KMS-11 (cell line): ENCODE data around the gene CACNB1.

Source experiments
- H2AFZ ChIP-seq: fragments of 200-600 bp; sonication (generic); 2 replicates; pipeline ENCODE4 v1.6.1; 2016; ENCODE audit warnings: antibody characterized with exemption, mixed run types, low read depth
- H3K27ac ChIP-seq: fragments of 200-600 bp; sonication (generic); 2 replicates; pipeline ENCODE4 v1.6.1; 2016; ENCODE audit warnings: mild to moderate bottlenecking, mixed run types
- H3K27me3 ChIP-seq: fragments of 200-600 bp; sonication (generic); 2 replicates; pipeline ENCODE4 v1.6.1; 2017; ENCODE audit warnings: mild to moderate bottlenecking, low read depth, mixed run types, moderate library complexity; ENCODE audit not compliant: insufficient read depth
- H3K36me3 ChIP-seq: fragments of 200-600 bp; sonication (generic); 2 replicates; pipeline ENCODE4 v1.6.1; 2017; ENCODE audit warnings: mild to moderate bottlenecking, mixed run types; ENCODE audit not compliant: insufficient read depth
- H3K4me1 ChIP-seq: fragments of 200-600 bp; sonication (generic); 2 replicates; pipeline ENCODE4 v1.6.1; 2016; ENCODE audit warnings: mild to moderate bottlenecking, low read depth, mixed run types; ENCODE audit not compliant: poor library complexity, severe bottlenecking
- H3K4me2 ChIP-seq: fragments of 200-600 bp; sonication (generic); 2 replicates; pipeline ENCODE4 v1.7.0; 2016; ENCODE audit warnings: mild to moderate bottlenecking, mixed run types
- H3K4me3 ChIP-seq: fragments of 200-600 bp; sonication (generic); IDR thresholded peaks from 2 replicates; pipeline ENCODE4 v1.6.1; 2017; ENCODE audit warnings: low read depth, low read length, mixed read lengths; ENCODE audit not compliant: insufficient read depth
- H3K79me2 ChIP-seq: fragments of 200-600 bp; sonication (generic); 2 replicates; pipeline ENCODE4 v1.6.1; 2016; ENCODE audit warnings: low read depth, mixed run types; ENCODE audit not compliant: insufficient read depth
- H3K9ac ChIP-seq: fragments of 200-600 bp; sonication (generic); 2 replicates; pipeline ENCODE4 v1.6.1; 2016; ENCODE audit warnings: mild to moderate bottlenecking, mixed run types
- H4K20me1 ChIP-seq: fragments of 200-600 bp; sonication (generic); 2 replicates; pipeline ENCODE4 v1.6.1; 2016; ENCODE audit warnings: mild to moderate bottlenecking, mixed run types; ENCODE audit not compliant: insufficient read depth
- CTCF ChIP-seq: fragments of 200-600 bp; sonication (generic); conservative IDR thresholded peaks from 2 replicates; pipeline ENCODE4 v1.6.1; 2017; ENCODE audit warnings: low read depth, mild to moderate bottlenecking, antibody characterized with exemption, low read length, moderate library complexity, mixed read lengths

Gene CACNB1

GRCh38 chr17:39196808-39197291, 619 bp downstream of the CACNB1 start:
- no peaks in the 10 kb centered on the region for H4K20me1 ChIP-seq
- no peak overlapping the region for H3K27ac ChIP-seq
- no peak overlapping the region for H3K4me3 ChIP-seq
- H3K4me2 ChIP-seq = peak overlapping the region; percentile 51; the same call in 1 of the 2 replicates
- peak overlapping the region; percentile 38 for H2AFZ ChIP-seq
- H3K9ac ChIP-seq = peak overlapping the region; percentile 46; the same call in 1 of the 2 replicates
- peaks cover 22% of the 10 kb centered on the region for H3K79me2 ChIP-seq
- no peaks in the 10 kb centered on the region for H3K27me3 ChIP-seq
- no peak for TF ChIP-seq CTCF
- peaks cover 39% of the 10 kb centered on the region for H3K4me1 ChIP-seq
- H3K36me3 ChIP-seq = peaks cover 7% of the 10 kb centered on the region; the same call in 1 of the 2 replicates

- H3K36me3 ChIP-seq = peaks cover 2% of the 10 kb centered on the region; the same call in 1 of the 2 replicates
- TF ChIP-seq CTCF = no peak
- H3K79me2 ChIP-seq = peaks cover 17% of the 10 kb centered on the region
- H4K20me1 ChIP-seq = no peaks in the 10 kb centered on the region
- no peak overlapping the region for H3K4me3 ChIP-seq
- H3K4me2 ChIP-seq = peak overlapping the region; percentile 97
- no peak overlapping the region for H2AFZ ChIP-seq
- no peaks in the 10 kb centered on the region for H3K27me3 ChIP-seq
- peak overlapping the region; percentile 1; the same call in 1 of the 2 replicates for H3K9ac ChIP-seq
- H3K27ac ChIP-seq = peak overlapping the region; percentile 25; the same call in 1 of the 2 replicates
- peaks cover 33% of the 10 kb centered on the region for H3K4me1 ChIP-seq
These were observed 1.1 kb downstream of the CACNB1 start for GRCh38 chr17:39196241-39196807.

- Histone ChIP-seq H3K79me2 (peaks cover 10% of the 10 kb centered on the region), H3K36me3 (no peaks in the 10 kb centered on the region), H3K27ac (peak overlapping the region; percentile 25; the same call in 1 of the 2 replicates), H3K27me3 (no peaks in the 10 kb centered on the region), H3K4me1 (peaks cover 32% of the 10 kb centered on the region), H3K9ac (peak overlapping the region; percentile 1; the same call in 1 of the 2 replicates), H2AFZ (no peak overlapping the region), H3K4me3 (no peak overlapping the region), H3K4me2 (peak overlapping the region; percentile 97), H4K20me1 (no peaks in the 10 kb centered on the region)
- TF ChIP-seq CTCF = no peak
These were observed 1.8 kb downstream of the CACNB1 start for GRCh38 chr17:39195568-39196160.

- Histone ChIP-seq H3K4me2 (peak overlapping the region; percentile 97; the same call in 1 of the 2 replicates), H3K79me2 (peaks cover 4% of the 10 kb centered on the region; the same call in 1 of the 2 replicates), H2AFZ (no peak overlapping the region), H3K9ac (no peak overlapping the region), H3K36me3 (no peaks in the 10 kb centered on the region), H4K20me1 (no peaks in the 10 kb centered on the region), H3K4me3 (no peak overlapping the region), H3K4me1 (peaks cover 32% of the 10 kb centered on the region), H3K27me3 (no peaks in the 10 kb centered on the region), H3K27ac (no peak overlapping the region)
- TF ChIP-seq CTCF = no peak
These were observed 2.4 kb downstream of the CACNB1 start for GRCh38 chr17:39194985-39195524.
